ENCODE data around the gene DAB1.

The DAB1 gene

GRCh38 chr1:57208741-57209302 lies 215.0 kb downstream of the DAB1 start:
- no peak for DNase-seq

GRCh38 chr1:57206038-57206437 lies 217.8 kb downstream of the DAB1 start:
- no peak for DNase-seq

- DNase-seq, result no peak
These were observed 218.7 kb downstream of the DAB1 start for GRCh38 chr1:57204942-57205787.

GRCh38 chr1:57204091-57204490 lies 219.8 kb downstream of the DAB1 start:
- DNase-seq, result no peak

- DNase-seq, result no peak
These were observed 221.6 kb downstream of the DAB1 start for GRCh38 chr1:57202241-57202640.

- no peak for DNase-seq
These were observed 224.9 kb downstream of the DAB1 start for GRCh38 chr1:57198912-57199311.

- DNase-seq, result no peak
These were observed 228.4 kb downstream of the DAB1 start for GRCh38 chr1:57195436-57195941.

GRCh38 chr1:57192222-57192621 lies 231.6 kb downstream of the DAB1 start:
- no peak for DNase-seq

GRCh38 chr1:57190898-57191297 lies 233.0 kb downstream of the DAB1 start:
- DNase-seq, result no peak

GRCh38 chr1:57188168-57188567 lies 235.7 kb downstream of the DAB1 start:
- DNase-seq, result no peak

- DNase-seq, result no peak
These were observed 237.4 kb downstream of the DAB1 start for GRCh38 chr1:57186455-57186854.

- DNase-seq, result no peak
These were observed 244.9 kb downstream of the DAB1 start for GRCh38 chr1:57179001-57179400.

- no peak for DNase-seq
These were observed 248.4 kb downstream of the DAB1 start for GRCh38 chr1:57175506-57175905.

GRCh38 chr1:57172040-57172439 lies 251.8 kb downstream of the DAB1 start:
- DNase-seq, result no peak

GRCh38 chr1:57167997-57168396 lies 255.9 kb downstream of the DAB1 start:
- DNase-seq, result no peak

GRCh38 chr1:57165546-57165945 lies 258.3 kb downstream of the DAB1 start:
- no peak for DNase-seq

- DNase-seq, result no peak
These were observed 259.3 kb downstream of the DAB1 start for GRCh38 chr1:57164584-57164983.

- no peak for DNase-seq
These were observed 260.1 kb downstream of the DAB1 start for GRCh38 chr1:57163789-57164188.

- no peak for DNase-seq
These were observed 260.5 kb downstream of the DAB1 start for GRCh38 chr1:57163325-57163724.

- no peak for DNase-seq
These were observed 261.1 kb downstream of the DAB1 start for GRCh38 chr1:57162607-57163261.

- no peak for DNase-seq
These were observed 263.3 kb downstream of the DAB1 start for GRCh38 chr1:57160594-57160993.

- no peak for DNase-seq
These were observed 265.3 kb downstream of the DAB1 start for GRCh38 chr1:57158604-57158998.

- no peak for DNase-seq
These were observed 265.8 kb downstream of the DAB1 start for GRCh38 chr1:57157818-57158603.

All from MV-4-11 (cell line).